K562 (cell line): ENCODE data around the gene SP6. TPM values are rescaled to one million over a fixed set of nuclear protein-coding genes. Genes with fewer than 3 reads are reported as not detected.

ENCODE experiments used
- CHD2 ChIP-seq: IDR thresholded peaks from 2 replicates; pipeline ENCODE4 v1.6.1; 2011; ENCODE audit warnings: low read depth, low read length
- CHD4 ChIP-seq: fragments of 200-600 bp; sonication (generic); IDR thresholded peaks from 3 replicates; pipeline ENCODE4 v1.6.1; 2012; ENCODE audit warnings: low read depth, mild to moderate bottlenecking, mixed read lengths, low read length, inconsistent platforms; ENCODE audit not compliant: insufficient read depth, insufficient replicate concordance, poor library complexity, severe bottlenecking
- FUS ChIP-seq: fragments of 200-400 bp; formaldehyde crosslinking; optimal IDR thresholded peaks from 2 replicates; pipeline ENCODE3; 2017; ENCODE audit warnings: low read depth, low read length
- IFI16 ChIP-seq: fragments of 250-450 bp; sonication (Bioruptor Pico); IDR thresholded peaks from 2 replicates; pipeline ENCODE4 v2.1.2; 2022; ENCODE audit warnings: mild to moderate bottlenecking, inconsistent platforms
- JUND ChIP-seq, 2 experiments: IDR thresholded peaks; 2 replicates in 1 of 2; 3 replicates in 1 of 2; pipeline ENCODE4 v1.6.1; 2011; ENCODE audit warnings: borderline replicate concordance in 2 of 2, low read depth in 2 of 2, low read length in 2 of 2, improper control_type of control experiment in 1 of 2, missing biosample characterization in 1 of 2, missing genetic modification characterization in 1 of 2, missing genetic modification reagents in 1 of 2
- NCOA2 ChIP-seq, 2 experiments: fragments of 450-650 bp; IDR thresholded peaks; 2 replicates each; pipeline ENCODE4 v1.6.1; 2018; ENCODE audit warnings: mild to moderate bottlenecking in 2 of 2, moderate library complexity in 1 of 2; ENCODE audit not compliant: partially characterized antibody in 2 of 2
- POLR3A ChIP-seq: IDR thresholded peaks from 2 replicates; pipeline ENCODE4 v1.6.1; 2011; ENCODE audit warnings: borderline replicate concordance, mild to moderate bottlenecking, moderate library complexity; ENCODE audit not compliant: insufficient read length, insufficient read depth; ENCODE audit errors: extremely low read depth
- PURB ChIP-seq: sonication (generic); formaldehyde crosslinking; IDR thresholded peaks from 2 replicates; pipeline ENCODE4 v1.9.0; 2021; ENCODE audit warnings: low read depth, mild to moderate bottlenecking, missing genetic modification reagents
- U2AF2 ChIP-seq: fragments of 200-400 bp; formaldehyde crosslinking; optimal IDR thresholded peaks from 2 replicates; pipeline ENCODE3; 2017; ENCODE audit warnings: low read depth, mild to moderate bottlenecking, low read length
- ZNF766 ChIP-seq: fragments of 200-800 bp; sonication (Bioruptor generic); conservative IDR thresholded peaks from 2 replicates; pipeline ENCODE4 v1.6.1; 2016; ENCODE audit warnings: missing genetic modification characterization, missing compliant biosample characterization
- polyA plus RNA-seq, 8 experiments: library from polyadenylated mRNA; depleted of rRNA in 4 of 8; stranded (reverse) in 5 of 8; unstranded in 3 of 8; fragments of >200 nt; fragmentation: Nextera tagmentation in 2 of 8; fragmentation: Illumina TruSeq in 1 of 8; extraction: Ambion mirVana in 2 of 8; extraction: Trizol in 1 of 8; gene quantifications; 2 replicates each; pipeline versions ENCODE4 v1.2.1 to v1.2.3, GENCODE V29; 2011 to 2014; ENCODE audit warnings: inconsistent platforms in 1 of 8, missing spikeins in 1 of 8
- total RNA-seq, 7 experiments: library from RNA; depleted of rRNA in 6 of 7; stranded (reverse); fragments of >200 nt in 6 of 7; fragmentation: Illumina TruSeq in 2 of 7; extraction: Trizol in 2 of 7; gene quantifications; 2 replicates each; pipeline versions ENCODE4 v1.2.1 to v1.2.3, GENCODE V29; 2011 to 2021; ENCODE audit warnings: low replicate concordance in 1 of 7
- TF ChIP-seq, protein P1 (sequence below): fragments of 450-650 bp; IDR thresholded peaks from 2 replicates; pipeline ENCODE4 v1.7.1; 2018; ENCODE audit warnings: mild to moderate bottlenecking, low read depth; ENCODE audit not compliant: partially characterized antibody
- TF ChIP-seq, protein P2 (sequence below): fragments of 250-450 bp; sonication (Bioruptor Pico); IDR thresholded peaks from 2 replicates; pipeline ENCODE4 v1.4.0; 2020; ENCODE audit warnings: mild to moderate bottlenecking, moderate library complexity
- TF ChIP-seq, protein P3 (sequence below): fragments of 250-450 bp; sonication (Bioruptor Pico); IDR thresholded peaks from 2 replicates; pipeline ENCODE4 v1.4.0; 2020

SP6 gene
- total and polyA plus RNA-seq, 9 of the 15 experiments (the other 6 are each of a cell fraction or from before 2014, with no cell fraction given): 0.11 to 7.9 (median 2.2) TPM

DNA sequence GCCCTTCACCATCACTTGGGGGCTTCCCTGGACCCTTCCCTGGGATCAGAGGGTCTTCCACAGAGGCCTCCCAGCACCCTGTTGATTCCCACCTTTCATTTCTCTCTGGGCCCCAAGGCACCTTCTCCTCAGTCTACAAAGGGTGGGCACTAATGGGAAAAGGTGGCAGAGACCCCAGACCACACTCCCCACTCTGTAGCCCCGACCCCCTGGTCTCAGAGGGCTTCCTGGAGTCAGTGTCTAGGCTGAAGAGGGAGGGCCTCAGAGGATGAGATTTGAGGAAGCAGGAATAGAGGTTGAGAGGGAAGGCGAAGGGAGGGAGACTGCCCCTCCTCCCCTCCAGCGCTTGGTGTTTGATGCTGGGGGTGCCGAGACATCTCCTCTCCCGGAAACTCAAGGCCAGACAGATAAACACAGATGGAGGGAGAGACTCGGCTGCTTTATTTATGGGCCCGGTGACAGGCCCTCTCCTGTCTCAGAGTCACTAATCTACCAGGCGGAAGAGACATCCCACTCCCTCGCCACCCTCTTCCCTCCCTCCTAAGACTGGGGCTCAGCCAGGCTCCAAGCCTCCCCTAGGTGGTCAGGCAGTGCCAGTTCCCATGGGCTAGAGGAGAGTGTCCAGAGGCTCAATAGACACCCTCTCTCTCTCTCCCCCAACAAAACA lies 26.5 kb upstream of the SP6 start (continued):
- TF ChIP-seq FUS: no peak
- TF ChIP-seq NCOA2 (IDR thresholded peaks at IDR 0.05; ENCODE audit: partially characterized antibody in 2 of 2): no peak
- TF ChIP-seq, protein P1, sequence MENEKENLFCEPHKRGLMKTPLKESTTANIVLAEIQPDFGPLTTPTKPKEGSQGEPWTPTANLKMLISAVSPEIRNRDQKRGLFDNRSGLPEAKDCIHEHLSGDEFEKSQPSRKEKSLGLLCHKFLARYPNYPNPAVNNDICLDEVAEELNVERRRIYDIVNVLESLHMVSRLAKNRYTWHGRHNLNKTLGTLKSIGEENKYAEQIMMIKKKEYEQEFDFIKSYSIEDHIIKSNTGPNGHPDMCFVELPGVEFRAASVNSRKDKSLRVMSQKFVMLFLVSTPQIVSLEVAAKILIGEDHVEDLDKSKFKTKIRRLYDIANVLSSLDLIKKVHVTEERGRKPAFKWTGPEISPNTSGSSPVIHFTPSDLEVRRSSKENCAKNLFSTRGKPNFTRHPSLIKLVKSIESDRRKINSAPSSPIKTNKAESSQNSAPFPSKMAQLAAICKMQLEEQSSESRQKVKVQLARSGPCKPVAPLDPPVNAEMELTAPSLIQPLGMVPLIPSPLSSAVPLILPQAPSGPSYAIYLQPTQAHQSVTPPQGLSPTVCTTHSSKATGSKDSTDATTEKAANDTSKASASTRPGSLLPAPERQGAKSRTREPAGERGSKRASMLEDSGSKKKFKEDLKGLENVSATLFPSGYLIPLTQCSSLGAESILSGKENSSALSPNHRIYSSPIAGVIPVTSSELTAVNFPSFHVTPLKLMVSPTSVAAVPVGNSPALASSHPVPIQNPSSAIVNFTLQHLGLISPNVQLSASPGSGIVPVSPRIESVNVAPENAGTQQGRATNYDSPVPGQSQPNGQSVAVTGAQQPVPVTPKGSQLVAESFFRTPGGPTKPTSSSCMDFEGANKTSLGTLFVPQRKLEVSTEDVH: peak; percentile 38
- TF ChIP-seq POLR3A: no peak
- TF ChIP-seq, protein P2, sequence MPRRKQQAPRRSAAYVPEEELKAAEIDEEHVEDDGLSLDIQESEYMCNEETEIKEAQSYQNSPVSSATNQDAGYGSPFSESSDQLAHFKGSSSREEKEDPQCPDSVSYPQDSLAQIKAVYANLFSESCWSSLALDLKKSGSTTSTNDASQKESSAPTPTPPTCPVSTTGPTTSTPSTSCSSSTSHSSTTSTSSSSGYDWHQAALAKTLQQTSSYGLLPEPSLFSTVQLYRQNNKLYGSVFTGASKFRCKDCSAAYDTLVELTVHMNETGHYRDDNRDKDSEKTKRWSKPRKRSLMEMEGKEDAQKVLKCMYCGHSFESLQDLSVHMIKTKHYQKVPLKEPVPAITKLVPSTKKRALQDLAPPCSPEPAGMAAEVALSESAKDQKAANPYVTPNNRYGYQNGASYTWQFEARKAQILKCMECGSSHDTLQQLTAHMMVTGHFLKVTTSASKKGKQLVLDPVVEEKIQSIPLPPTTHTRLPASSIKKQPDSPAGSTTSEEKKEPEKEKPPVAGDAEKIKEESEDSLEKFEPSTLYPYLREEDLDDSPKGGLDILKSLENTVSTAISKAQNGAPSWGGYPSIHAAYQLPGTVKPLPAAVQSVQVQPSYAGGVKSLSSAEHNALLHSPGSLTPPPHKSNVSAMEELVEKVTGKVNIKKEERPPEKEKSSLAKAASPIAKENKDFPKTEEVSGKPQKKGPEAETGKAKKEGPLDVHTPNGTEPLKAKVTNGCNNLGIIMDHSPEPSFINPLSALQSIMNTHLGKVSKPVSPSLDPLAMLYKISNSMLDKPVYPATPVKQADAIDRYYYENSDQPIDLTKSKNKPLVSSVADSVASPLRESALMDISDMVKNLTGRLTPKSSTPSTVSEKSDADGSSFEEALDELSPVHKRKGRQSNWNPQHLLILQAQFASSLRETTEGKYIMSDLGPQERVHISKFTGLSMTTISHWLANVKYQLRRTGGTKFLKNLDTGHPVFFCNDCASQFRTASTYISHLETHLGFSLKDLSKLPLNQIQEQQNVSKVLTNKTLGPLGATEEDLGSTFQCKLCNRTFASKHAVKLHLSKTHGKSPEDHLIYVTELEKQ (CRISPR knock-in tag): no peak
- TF ChIP-seq IFI16 (CRISPR knock-in tag): no peak
- TF ChIP-seq ZNF766: peak; percentile 96
- peak; percentile 75; the same call in 1 of the 2 replicates for TF ChIP-seq JUND (IDR thresholded peaks at IDR 0.05; ENCODE audit: borderline replicate concordance, low read depth, low read length)
- TF ChIP-seq JUND (tag; IDR thresholded peaks at IDR 0.05; ENCODE audit: borderline replicate concordance, low read depth, low read length): peak; percentile 71; the same call in 1 of the 3 replicates
- no peak for TF ChIP-seq CHD2
- TF ChIP-seq, protein P3, sequence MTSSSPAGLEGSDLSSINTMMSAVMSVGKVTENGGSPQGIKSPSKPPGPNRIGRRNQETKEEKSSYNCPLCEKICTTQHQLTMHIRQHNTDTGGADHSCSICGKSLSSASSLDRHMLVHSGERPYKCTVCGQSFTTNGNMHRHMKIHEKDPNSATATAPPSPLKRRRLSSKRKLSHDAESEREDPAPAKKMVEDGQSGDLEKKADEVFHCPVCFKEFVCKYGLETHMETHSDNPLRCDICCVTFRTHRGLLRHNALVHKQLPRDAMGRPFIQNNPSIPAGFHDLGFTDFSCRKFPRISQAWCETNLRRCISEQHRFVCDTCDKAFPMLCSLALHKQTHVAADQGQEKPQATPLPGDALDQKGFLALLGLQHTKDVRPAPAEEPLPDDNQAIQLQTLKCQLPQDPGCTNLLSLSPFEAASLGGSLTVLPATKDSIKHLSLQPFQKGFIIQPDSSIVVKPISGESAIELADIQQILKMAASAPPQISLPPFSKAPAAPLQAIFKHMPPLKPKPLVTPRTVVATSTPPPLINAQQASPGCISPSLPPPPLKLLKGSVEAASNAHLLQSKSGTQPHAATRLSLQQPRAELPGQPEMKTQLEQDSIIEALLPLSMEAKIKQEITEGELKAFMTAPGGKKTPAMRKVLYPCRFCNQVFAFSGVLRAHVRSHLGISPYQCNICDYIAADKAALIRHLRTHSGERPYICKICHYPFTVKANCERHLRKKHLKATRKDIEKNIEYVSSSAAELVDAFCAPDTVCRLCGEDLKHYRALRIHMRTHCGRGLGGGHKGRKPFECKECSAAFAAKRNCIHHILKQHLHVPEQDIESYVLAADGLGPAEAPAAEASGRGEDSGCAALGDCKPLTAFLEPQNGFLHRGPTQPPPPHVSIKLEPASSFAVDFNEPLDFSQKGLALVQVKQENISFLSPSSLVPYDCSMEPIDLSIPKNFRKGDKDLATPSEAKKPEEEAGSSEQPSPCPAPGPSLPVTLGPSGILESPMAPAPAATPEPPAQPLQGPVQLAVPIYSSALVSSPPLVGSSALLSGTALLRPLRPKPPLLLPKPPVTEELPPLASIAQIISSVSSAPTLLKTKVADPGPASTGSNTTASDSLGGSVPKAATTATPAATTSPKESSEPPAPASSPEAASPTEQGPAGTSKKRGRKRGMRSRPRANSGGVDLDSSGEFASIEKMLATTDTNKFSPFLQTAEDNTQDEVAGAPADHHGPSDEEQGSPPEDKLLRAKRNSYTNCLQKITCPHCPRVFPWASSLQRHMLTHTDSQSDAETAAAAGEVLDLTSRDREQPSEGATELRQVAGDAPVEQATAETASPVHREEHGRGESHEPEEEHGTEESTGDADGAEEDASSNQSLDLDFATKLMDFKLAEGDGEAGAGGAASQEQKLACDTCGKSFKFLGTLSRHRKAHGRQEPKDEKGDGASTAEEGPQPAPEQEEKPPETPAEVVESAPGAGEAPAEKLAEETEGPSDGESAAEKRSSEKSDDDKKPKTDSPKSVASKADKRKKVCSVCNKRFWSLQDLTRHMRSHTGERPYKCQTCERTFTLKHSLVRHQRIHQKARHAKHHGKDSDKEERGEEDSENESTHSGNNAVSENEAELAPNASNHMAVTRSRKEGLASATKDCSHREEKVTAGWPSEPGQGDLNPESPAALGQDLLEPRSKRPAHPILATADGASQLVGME: peak; percentile 86
- TF ChIP-seq PURB (CRISPR knock-in tag): no peak
- TF ChIP-seq U2AF2: no peak
- no peak for TF ChIP-seq CHD4
